Neural cell (in vitro differentiated cells): ENCODE results near the gene TRIM15. TPM values are rescaled to one million over a fixed set of nuclear protein-coding genes. Genes with fewer than 3 reads are reported as not detected.

Source experiments
- H2AFZ ChIP-seq: fragments of 200-600, 300-800 bp; sonication (generic), shearing (Covaris generic); 2 replicates; pipeline ENCODE4 v1.6.0; 2014; ENCODE audit warnings: low read depth, mild to moderate bottlenecking, antibody characterized with exemption, low read length, moderate library complexity
- H3F3A ChIP-seq: fragments of 200-600 bp; shearing (Covaris generic); 2 replicates; pipeline ENCODE4 v1.6.1; 2016; ENCODE audit warnings: mild to moderate bottlenecking, moderate library complexity, mixed read lengths, antibody characterized with exemption, low read length; ENCODE audit not compliant: insufficient read depth, poor library complexity, severe bottlenecking
- H3K27ac ChIP-seq: fragments of 200-600, 300-800 bp; sonication (generic), shearing (Covaris generic); 2 replicates; pipeline ENCODE4 v1.5.1; 2014; ENCODE audit warnings: mild to moderate bottlenecking, low read length, moderate library complexity
- H3K27me3 ChIP-seq: fragments of 300-800, 200-600 bp; sonication (generic), shearing (Covaris generic); 2 replicates; pipeline ENCODE4 v1.6.0; 2014; ENCODE audit warnings: mild to moderate bottlenecking, low read depth, low read length, moderate library complexity; ENCODE audit not compliant: insufficient read depth
- H3K36me3 ChIP-seq: fragments of 300-800, 200-600 bp; sonication (generic), shearing (Covaris generic); 2 replicates; pipeline ENCODE4 v1.5.1; 2014; ENCODE audit warnings: mild to moderate bottlenecking, antibody characterized with exemption, low read length, moderate library complexity; ENCODE audit not compliant: insufficient read depth
- H3K4me2 ChIP-seq: fragments of 300-800, 200-600 bp; sonication (generic), shearing (Covaris generic); 2 replicates; pipeline ENCODE4 v1.6.0; 2014; ENCODE audit warnings: mild to moderate bottlenecking, low read length
- H3K4me3 ChIP-seq: fragments of 300-800, 200-600 bp; sonication (generic), shearing (Covaris generic); 2 replicates; pipeline ENCODE4 v1.5.1; 2014; ENCODE audit warnings: mild to moderate bottlenecking, low read length, moderate library complexity
- H3K79me2 ChIP-seq: fragments of 200-600 bp; shearing (Covaris generic); replicated peaks from 2 replicates; pipeline ENCODE4 v1.6.0; 2014; ENCODE audit warnings: mild to moderate bottlenecking, low read length, moderate library complexity; ENCODE audit not compliant: insufficient read depth
- H3K9ac ChIP-seq: fragments of 300-800, 200-600 bp; sonication (generic), shearing (Covaris generic); 2 replicates; pipeline ENCODE4 v1.6.1; 2016; ENCODE audit warnings: mild to moderate bottlenecking, low read length, mixed read lengths
- H3K9me2 ChIP-seq: fragments of 200-600 bp; shearing (Covaris generic); 2 replicates; pipeline ENCODE4 v1.6.1; 2016; ENCODE audit warnings: mild to moderate bottlenecking, low read length, mixed read lengths; ENCODE audit not compliant: insufficient read depth
- H3K9me3 ChIP-seq: fragments of 200-600, 300-800 bp; sonication (generic), shearing (Covaris generic); 2 replicates; pipeline ENCODE4 v1.6.1; 2016; ENCODE audit warnings: mild to moderate bottlenecking, mixed run types, low read length, moderate library complexity, mixed read lengths
- H4K20me1 ChIP-seq: fragments of 200-600 bp; shearing (Covaris generic); 2 replicates; pipeline ENCODE4 v1.6.1; 2016; ENCODE audit warnings: mild to moderate bottlenecking, mixed run types; ENCODE audit not compliant: insufficient read depth
- EP300 ChIP-seq: fragments of 450-650 bp; conservative IDR thresholded peaks from 2 replicates; pipeline ENCODE4 v1.6.1; 2014; ENCODE audit warnings: antibody characterized with exemption, mild to moderate bottlenecking, moderate library complexity; ENCODE audit not compliant: poor library complexity, severe bottlenecking
- EZH2 ChIP-seq: fragments of 200-600, 300-800 bp; shearing (Covaris generic), sonication (generic); IDR thresholded peaks from 2 replicates; pipeline ENCODE4 v1.6.1; 2014; ENCODE audit warnings: antibody characterized with exemption, low read length, borderline replicate concordance, mild to moderate bottlenecking; ENCODE audit not compliant: insufficient read depth, poor library complexity, severe bottlenecking
- MXI1 ChIP-seq: fragments of 450-650 bp; conservative IDR thresholded peaks from 2 replicates; pipeline ENCODE4 v1.6.1; 2014; ENCODE audit warnings: antibody characterized with exemption, mild to moderate bottlenecking; ENCODE audit not compliant: poor library complexity, severe bottlenecking
- POLR2AphosphoS5 ChIP-seq: IDR thresholded peaks from 2 replicates; pipeline ENCODE4 v1.6.1; 2012
- RAD21 ChIP-seq: fragments of 450-650 bp; conservative IDR thresholded peaks from 2 replicates; pipeline ENCODE4 v1.6.1; 2014; ENCODE audit warnings: antibody characterized with exemption, mild to moderate bottlenecking, moderate library complexity
- SMC3 ChIP-seq: fragments of 450-650 bp; conservative IDR thresholded peaks from 2 replicates; pipeline ENCODE4 v1.6.1; 2014; ENCODE audit warnings: antibody characterized with exemption, mild to moderate bottlenecking, moderate library complexity; ENCODE audit not compliant: poor library complexity
- TAF1 ChIP-seq: IDR thresholded peaks from 2 replicates; pipeline ENCODE4 v1.6.1; 2012; ENCODE audit warnings: low read depth
- polyA plus RNA-seq: library from polyadenylated mRNA; depleted of rRNA; stranded (reverse); fragments of >200 nt; gene quantifications from 2 replicates; pipeline ENCODE4 v1.2.3, GENCODE V29; 2014
- TF ChIP-seq, protein P1 (sequence below): IDR thresholded peaks from 2 replicates; pipeline ENCODE4 v1.6.1; 2012; ENCODE audit warnings: borderline replicate concordance
- TF ChIP-seq, protein P2 (sequence below): fragments of 450-650 bp; IDR thresholded peaks from 2 replicates; pipeline ENCODE4 v1.5.1; 2014; ENCODE audit warnings: antibody characterized with exemption, mild to moderate bottlenecking, moderate library complexity; ENCODE audit not compliant: poor library complexity, severe bottlenecking

The TRIM15 gene
- polyA plus RNA-seq, 1 donor from 2014 or later: not detected

DNA sequence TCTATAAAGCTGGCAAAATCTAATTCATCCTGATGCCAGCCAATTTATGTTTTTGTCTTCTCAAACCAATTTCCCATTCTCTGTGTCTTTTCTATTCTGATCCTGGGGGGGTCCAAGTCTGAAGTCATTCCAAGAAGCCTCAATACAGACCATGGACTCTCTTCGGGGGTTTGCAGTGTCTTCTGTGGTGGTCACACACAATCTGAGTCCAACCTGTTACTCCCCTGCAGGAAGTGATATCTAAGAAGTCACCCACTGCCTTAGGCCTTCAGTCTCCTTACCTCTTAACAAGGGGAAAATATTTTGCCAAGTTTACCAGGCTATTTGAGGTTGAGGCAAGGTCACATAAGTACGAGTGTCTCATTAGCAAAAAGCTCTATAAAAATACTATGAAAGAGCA, 48.0 kb downstream of the TRIM15 start:
- H4K20me1 ChIP-seq: no peaks in the 10 kb centered on the region
- H3K9me2 ChIP-seq: no peaks in the 10 kb centered on the region
- H3K4me3 ChIP-seq: peak overlapping the region; percentile 89
- no peak overlapping the region for H3K27ac ChIP-seq
- H3F3A ChIP-seq: peaks cover 3% of the 10 kb centered on the region
- peak overlapping the region; percentile 94 for H3K4me2 ChIP-seq
- no peaks in the 10 kb centered on the region for H3K9me3 ChIP-seq
- no peak overlapping the region for H3K9ac ChIP-seq
- H3K27me3 ChIP-seq: no peaks in the 10 kb centered on the region
- TF ChIP-seq POLR2AphosphoS5: no peak
- peaks cover 17% of the 10 kb centered on the region for H3K79me2 ChIP-seq
- no peaks in the 10 kb centered on the region for H3K36me3 ChIP-seq
- H2AFZ ChIP-seq: no peak overlapping the region

DNA sequence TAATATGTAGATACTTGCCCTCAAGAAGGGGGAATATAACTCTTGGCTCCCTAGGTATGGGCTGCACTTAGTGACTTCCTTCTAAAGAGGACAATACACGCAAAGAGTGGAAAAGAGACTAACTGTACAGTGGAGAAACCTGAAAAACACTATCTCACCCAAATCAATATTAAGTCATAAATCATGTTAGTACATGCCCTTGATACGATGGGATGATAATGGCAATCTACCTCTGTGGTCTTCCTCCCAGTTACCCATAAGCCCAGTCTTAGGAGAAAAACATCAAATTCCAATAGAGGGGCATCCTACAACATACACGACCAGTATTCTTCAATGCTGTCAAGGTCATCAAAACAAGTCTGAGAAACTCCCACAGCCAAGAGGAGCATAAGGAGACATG, 48.6 kb downstream of the TRIM15 start:
- no peak overlapping the region for H3K27ac ChIP-seq
- peaks cover 3% of the 10 kb centered on the region for H3F3A ChIP-seq
- no peak for TF ChIP-seq POLR2AphosphoS5
- no peak for TF ChIP-seq MXI1
- no peak for TF ChIP-seq TAF1
- TF ChIP-seq EZH2: no peak
- no peak for TF ChIP-seq RAD21
- TF ChIP-seq, protein P1, sequence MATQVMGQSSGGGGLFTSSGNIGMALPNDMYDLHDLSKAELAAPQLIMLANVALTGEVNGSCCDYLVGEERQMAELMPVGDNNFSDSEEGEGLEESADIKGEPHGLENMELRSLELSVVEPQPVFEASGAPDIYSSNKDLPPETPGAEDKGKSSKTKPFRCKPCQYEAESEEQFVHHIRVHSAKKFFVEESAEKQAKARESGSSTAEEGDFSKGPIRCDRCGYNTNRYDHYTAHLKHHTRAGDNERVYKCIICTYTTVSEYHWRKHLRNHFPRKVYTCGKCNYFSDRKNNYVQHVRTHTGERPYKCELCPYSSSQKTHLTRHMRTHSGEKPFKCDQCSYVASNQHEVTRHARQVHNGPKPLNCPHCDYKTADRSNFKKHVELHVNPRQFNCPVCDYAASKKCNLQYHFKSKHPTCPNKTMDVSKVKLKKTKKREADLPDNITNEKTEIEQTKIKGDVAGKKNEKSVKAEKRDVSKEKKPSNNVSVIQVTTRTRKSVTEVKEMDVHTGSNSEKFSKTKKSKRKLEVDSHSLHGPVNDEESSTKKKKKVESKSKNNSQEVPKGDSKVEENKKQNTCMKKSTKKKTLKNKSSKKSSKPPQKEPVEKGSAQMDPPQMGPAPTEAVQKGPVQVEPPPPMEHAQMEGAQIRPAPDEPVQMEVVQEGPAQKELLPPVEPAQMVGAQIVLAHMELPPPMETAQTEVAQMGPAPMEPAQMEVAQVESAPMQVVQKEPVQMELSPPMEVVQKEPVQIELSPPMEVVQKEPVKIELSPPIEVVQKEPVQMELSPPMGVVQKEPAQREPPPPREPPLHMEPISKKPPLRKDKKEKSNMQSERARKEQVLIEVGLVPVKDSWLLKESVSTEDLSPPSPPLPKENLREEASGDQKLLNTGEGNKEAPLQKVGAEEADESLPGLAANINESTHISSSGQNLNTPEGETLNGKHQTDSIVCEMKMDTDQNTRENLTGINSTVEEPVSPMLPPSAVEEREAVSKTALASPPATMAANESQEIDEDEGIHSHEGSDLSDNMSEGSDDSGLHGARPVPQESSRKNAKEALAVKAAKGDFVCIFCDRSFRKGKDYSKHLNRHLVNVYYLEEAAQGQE: no peak
- no peak for TF ChIP-seq EP300
- TF ChIP-seq SMC3: no peak
- TF ChIP-seq, protein P2, sequence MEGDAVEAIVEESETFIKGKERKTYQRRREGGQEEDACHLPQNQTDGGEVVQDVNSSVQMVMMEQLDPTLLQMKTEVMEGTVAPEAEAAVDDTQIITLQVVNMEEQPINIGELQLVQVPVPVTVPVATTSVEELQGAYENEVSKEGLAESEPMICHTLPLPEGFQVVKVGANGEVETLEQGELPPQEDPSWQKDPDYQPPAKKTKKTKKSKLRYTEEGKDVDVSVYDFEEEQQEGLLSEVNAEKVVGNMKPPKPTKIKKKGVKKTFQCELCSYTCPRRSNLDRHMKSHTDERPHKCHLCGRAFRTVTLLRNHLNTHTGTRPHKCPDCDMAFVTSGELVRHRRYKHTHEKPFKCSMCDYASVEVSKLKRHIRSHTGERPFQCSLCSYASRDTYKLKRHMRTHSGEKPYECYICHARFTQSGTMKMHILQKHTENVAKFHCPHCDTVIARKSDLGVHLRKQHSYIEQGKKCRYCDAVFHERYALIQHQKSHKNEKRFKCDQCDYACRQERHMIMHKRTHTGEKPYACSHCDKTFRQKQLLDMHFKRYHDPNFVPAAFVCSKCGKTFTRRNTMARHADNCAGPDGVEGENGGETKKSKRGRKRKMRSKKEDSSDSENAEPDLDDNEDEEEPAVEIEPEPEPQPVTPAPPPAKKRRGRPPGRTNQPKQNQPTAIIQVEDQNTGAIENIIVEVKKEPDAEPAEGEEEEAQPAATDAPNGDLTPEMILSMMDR: no peak
- H3K9me3 ChIP-seq: no peaks in the 10 kb centered on the region
- no peak overlapping the region for H3K9ac ChIP-seq
- H4K20me1 ChIP-seq: no peaks in the 10 kb centered on the region
- H3K79me2 ChIP-seq: peaks cover 17% of the 10 kb centered on the region
- no peaks in the 10 kb centered on the region for H3K36me3 ChIP-seq
- H3K27me3 ChIP-seq: no peaks in the 10 kb centered on the region
- H3K9me2 ChIP-seq: no peaks in the 10 kb centered on the region
- no peak overlapping the region for H2AFZ ChIP-seq
- H3K4me3 ChIP-seq: peak overlapping the region; percentile 89
- H3K4me2 ChIP-seq: peak overlapping the region; percentile 94
